DOHH2 (cell line): ENCODE results near the gene ZFYVE1.
A peak's percentile ranks its signal among the peaks of the same experiment; 100 is the strongest.
"Not testable (repeated sequence)": the region's sequence is repeated elsewhere in the genome, so short reads cannot be mapped to it uniquely, and the experiment has no call there.

ENCODE experiments used
- H3F3A ChIP-seq: fragments of 200-600 bp; sonication (generic), shearing (Covaris generic); 2 replicates; pipeline ENCODE4 v1.6.0; 2016; ENCODE audit warnings: antibody characterized with exemption, mild to moderate bottlenecking; ENCODE audit not compliant: control insufficient read depth, insufficient read depth
- H3K27ac ChIP-seq: fragments of 200-600 bp; sonication (generic); 2 replicates; pipeline ENCODE4 v1.5.1; 2014; ENCODE audit warnings: low read depth, mild to moderate bottlenecking, low read length, moderate library complexity
- H3K27me3 ChIP-seq: fragments of 200-600 bp; sonication (generic); 2 replicates; pipeline ENCODE4 v1.6.1; 2014; ENCODE audit warnings: mild to moderate bottlenecking, low read length, mixed read lengths; ENCODE audit not compliant: control insufficient read depth
- H3K36me3 ChIP-seq: fragments of 200-600 bp; sonication (generic); 2 replicates; pipeline ENCODE4 v1.6.1; 2014; ENCODE audit warnings: mild to moderate bottlenecking, low read length, moderate library complexity, mixed read lengths; ENCODE audit not compliant: control insufficient read depth
- H3K4me1 ChIP-seq: fragments of 200-600 bp; sonication (generic); 2 replicates; pipeline ENCODE4 v1.6.1; 2014; ENCODE audit warnings: mild to moderate bottlenecking, low read length, mixed read lengths; ENCODE audit not compliant: control insufficient read depth
- H3K4me2 ChIP-seq: fragments of 200-600 bp; sonication (generic); 2 replicates; pipeline ENCODE4 v1.6.0; 2014; ENCODE audit warnings: mild to moderate bottlenecking, low read length, moderate library complexity
- H3K4me3 ChIP-seq: fragments of 200-600 bp; sonication (generic); 2 replicates; pipeline ENCODE4 v1.5.1; 2014; ENCODE audit warnings: mild to moderate bottlenecking, low read length, mixed read lengths
- H3K79me2 ChIP-seq: fragments of 200-600 bp; sonication (generic); 2 replicates; pipeline ENCODE4 v1.6.1; 2014; ENCODE audit warnings: mild to moderate bottlenecking, low read length, mixed read lengths; ENCODE audit not compliant: control insufficient read depth
- H3K9me2 ChIP-seq: fragments of 200-600 bp; sonication (generic); replicated peaks from 2 replicates; pipeline ENCODE4 v1.6.1; 2014; ENCODE audit warnings: mild to moderate bottlenecking, low read length, mixed read lengths; ENCODE audit not compliant: control insufficient read depth
- H3K9me3 ChIP-seq: fragments of 200-600 bp; sonication (generic); 2 replicates; pipeline ENCODE4 v1.6.1; 2014; ENCODE audit warnings: antibody characterized with exemption, low read length, mixed read lengths; ENCODE audit not compliant: control insufficient read depth, insufficient read depth
- H4K20me1 ChIP-seq: fragments of 200-600 bp; sonication (generic); 2 replicates; pipeline ENCODE4 v1.6.0; 2014; ENCODE audit warnings: low read depth, mild to moderate bottlenecking, antibody characterized with exemption, low read length, moderate library complexity; ENCODE audit not compliant: control insufficient read depth, insufficient read depth
- EZH2phosphoT487 ChIP-seq: fragments of 200-600 bp; sonication (generic); IDR thresholded peaks from 2 replicates; pipeline ENCODE4 v1.6.1; 2017; ENCODE audit warnings: borderline replicate concordance, mild to moderate bottlenecking, antibody characterized with exemption, low read length, moderate library complexity, mixed read lengths
- TF ChIP-seq, protein P1 (sequence below): fragments of 200-600 bp; sonication (generic); IDR thresholded peaks from one replicate; pipeline ENCODE4 v1.5.1; 2014; ENCODE audit warnings: antibody characterized with exemption, mild to moderate bottlenecking, low read depth, low read length; ENCODE audit not compliant: poor library complexity, severe bottlenecking

Gene ZFYVE1

DNA sequence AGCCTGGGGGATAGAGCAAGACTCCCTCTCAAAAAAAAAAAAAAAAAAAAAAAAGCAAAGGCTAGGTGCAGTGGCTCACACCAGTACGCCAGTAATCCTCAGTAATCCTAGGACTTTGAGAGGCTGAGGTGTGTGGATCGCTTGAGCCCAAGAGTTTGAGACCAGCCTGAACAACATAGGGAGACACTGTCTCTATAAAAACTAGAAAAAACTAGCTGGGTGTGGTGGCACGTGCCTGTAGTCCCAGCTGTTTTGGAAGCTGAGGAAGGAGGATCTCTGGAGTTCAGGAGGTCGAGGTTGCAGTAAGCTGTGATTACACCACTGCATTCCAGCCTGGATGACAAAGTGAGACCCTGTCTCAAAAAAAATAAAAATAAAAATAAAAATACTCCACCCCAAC lies 22.5 kb upstream of the ZFYVE1 start:
- H3K4me2 ChIP-seq = no peak overlapping the region
- peaks cover 8% of the 10 kb centered on the region for H3K4me1 ChIP-seq
- no peaks in the 10 kb centered on the region for H3K36me3 ChIP-seq
- no peaks in the 10 kb centered on the region for H3K27me3 ChIP-seq
- H3K27ac ChIP-seq = no peak overlapping the region
- no peak overlapping the region for H3K4me3 ChIP-seq
- TF ChIP-seq, protein P1, sequence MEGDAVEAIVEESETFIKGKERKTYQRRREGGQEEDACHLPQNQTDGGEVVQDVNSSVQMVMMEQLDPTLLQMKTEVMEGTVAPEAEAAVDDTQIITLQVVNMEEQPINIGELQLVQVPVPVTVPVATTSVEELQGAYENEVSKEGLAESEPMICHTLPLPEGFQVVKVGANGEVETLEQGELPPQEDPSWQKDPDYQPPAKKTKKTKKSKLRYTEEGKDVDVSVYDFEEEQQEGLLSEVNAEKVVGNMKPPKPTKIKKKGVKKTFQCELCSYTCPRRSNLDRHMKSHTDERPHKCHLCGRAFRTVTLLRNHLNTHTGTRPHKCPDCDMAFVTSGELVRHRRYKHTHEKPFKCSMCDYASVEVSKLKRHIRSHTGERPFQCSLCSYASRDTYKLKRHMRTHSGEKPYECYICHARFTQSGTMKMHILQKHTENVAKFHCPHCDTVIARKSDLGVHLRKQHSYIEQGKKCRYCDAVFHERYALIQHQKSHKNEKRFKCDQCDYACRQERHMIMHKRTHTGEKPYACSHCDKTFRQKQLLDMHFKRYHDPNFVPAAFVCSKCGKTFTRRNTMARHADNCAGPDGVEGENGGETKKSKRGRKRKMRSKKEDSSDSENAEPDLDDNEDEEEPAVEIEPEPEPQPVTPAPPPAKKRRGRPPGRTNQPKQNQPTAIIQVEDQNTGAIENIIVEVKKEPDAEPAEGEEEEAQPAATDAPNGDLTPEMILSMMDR = no peak
- TF ChIP-seq EZH2phosphoT487 = no peak
- H3K9me3 ChIP-seq = no peaks in the 10 kb centered on the region
- H3K9me2 ChIP-seq = no peaks in the 10 kb centered on the region
- no peaks in the 10 kb centered on the region for H3K79me2 ChIP-seq
- H3F3A ChIP-seq = no peaks in the 10 kb centered on the region
- H4K20me1 ChIP-seq = no peaks in the 10 kb centered on the region

GRCh38 chr14:73047808-73048207 lies 20.9 kb upstream of the ZFYVE1 start:
- Histone ChIP-seq H3K36me3 (no peaks in the 10 kb centered on the region), H3K27ac (no peak overlapping the region), H3K27me3 (no peaks in the 10 kb centered on the region), H3K9me3 (no peaks in the 10 kb centered on the region), H3F3A (no peaks in the 10 kb centered on the region), H3K4me1 (peaks cover 8% of the 10 kb centered on the region), H3K9me2 (no peaks in the 10 kb centered on the region), H4K20me1 (no peaks in the 10 kb centered on the region), H3K79me2 (no peaks in the 10 kb centered on the region), H3K4me3 (no peak overlapping the region), H3K4me2 (peak overlapping the region; percentile 28; the same call in 1 of the 2 replicates)
- TF ChIP-seq EZH2phosphoT487 = no peak
- TF ChIP-seq, protein P1 = no peak

DNA sequence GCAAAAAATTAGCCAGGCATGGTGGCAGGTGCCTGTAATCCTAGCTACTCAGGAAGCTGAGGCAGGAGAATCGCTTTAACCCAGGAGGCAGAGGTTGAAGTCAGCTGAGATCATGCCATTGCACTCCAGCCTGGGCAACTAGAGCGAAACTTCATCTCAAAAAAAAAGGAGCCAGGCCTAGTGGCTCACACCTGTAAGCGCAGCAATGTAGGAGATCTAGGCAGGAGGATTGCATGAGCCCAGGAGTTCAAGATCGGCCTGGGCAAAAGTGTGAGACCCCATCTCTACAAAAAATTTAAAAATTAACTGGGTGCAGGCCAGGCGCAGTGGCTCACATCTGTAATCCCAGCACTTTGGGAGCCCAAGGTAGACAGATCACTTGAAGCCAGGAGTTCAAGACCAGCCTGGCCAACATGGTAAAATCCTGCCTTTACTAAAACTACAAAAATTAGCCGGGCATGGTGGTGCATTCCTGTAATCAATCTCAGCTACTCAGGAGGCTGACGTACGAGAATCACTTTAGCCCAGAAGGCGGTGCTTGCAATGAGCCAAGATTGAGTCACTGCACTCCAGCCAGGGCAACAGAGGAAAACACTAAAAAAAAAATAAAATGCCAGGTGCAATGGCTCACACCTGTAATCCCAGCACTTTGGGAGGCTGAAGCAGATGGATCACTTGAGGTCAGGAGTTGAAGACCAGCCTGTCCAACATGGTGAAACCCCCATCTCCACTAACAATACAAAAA lies 10.0 kb upstream of the ZFYVE1 start:
- not testable (repeated sequence) for H3K4me3 ChIP-seq, H4K20me1 ChIP-seq, H3K79me2 ChIP-seq, H3K36me3 ChIP-seq, H3K27me3 ChIP-seq, H3K9me2 ChIP-seq, H3F3A ChIP-seq, H3K4me1 ChIP-seq, H3K9me3 ChIP-seq, H3K27ac ChIP-seq, H3K4me2 ChIP-seq

- peak overlapping the region; percentile 85 for H3K4me2 ChIP-seq
- H3K36me3 ChIP-seq = peaks cover 7% of the 10 kb centered on the region
- H3K79me2 ChIP-seq = peaks cover 6% of the 10 kb centered on the region
- H3K27me3 ChIP-seq = no peaks in the 10 kb centered on the region
- H4K20me1 ChIP-seq = no peaks in the 10 kb centered on the region
- TF ChIP-seq EZH2phosphoT487 = no peak
- TF ChIP-seq, protein P1 = no peak
- H3K9me3 ChIP-seq = no peaks in the 10 kb centered on the region
- H3K4me1 ChIP-seq = peaks cover 16% of the 10 kb centered on the region
- no peak overlapping the region for H3K27ac ChIP-seq
- no peaks in the 10 kb centered on the region; the same call in 1 of the 2 replicates for H3F3A ChIP-seq
- H3K4me3 ChIP-seq = peak overlapping the region; percentile 93
- no peaks in the 10 kb centered on the region for H3K9me2 ChIP-seq
Measured at GRCh38 chr14:73027984-73028383, 1.1 kb upstream of the ZFYVE1 start.
